DMS79 (cell line): ENCODE results near the gene ITSN1.
"Not testable (repeated sequence)": the region's sequence is repeated elsewhere in the genome, so short reads cannot be mapped to it uniquely, and the experiment has no call there.

ENCODE experiments used
- DNase-seq: peaks from one replicate; lab custom pipeline; 2025; lab: John Stamatoyannopoulos, UW

Gene ITSN1

GRCh38 chr21:33931052-33931798 is 288.9 kb downstream of the ITSN1 start:
- not testable (repeated sequence) for DNase-seq

DNA sequence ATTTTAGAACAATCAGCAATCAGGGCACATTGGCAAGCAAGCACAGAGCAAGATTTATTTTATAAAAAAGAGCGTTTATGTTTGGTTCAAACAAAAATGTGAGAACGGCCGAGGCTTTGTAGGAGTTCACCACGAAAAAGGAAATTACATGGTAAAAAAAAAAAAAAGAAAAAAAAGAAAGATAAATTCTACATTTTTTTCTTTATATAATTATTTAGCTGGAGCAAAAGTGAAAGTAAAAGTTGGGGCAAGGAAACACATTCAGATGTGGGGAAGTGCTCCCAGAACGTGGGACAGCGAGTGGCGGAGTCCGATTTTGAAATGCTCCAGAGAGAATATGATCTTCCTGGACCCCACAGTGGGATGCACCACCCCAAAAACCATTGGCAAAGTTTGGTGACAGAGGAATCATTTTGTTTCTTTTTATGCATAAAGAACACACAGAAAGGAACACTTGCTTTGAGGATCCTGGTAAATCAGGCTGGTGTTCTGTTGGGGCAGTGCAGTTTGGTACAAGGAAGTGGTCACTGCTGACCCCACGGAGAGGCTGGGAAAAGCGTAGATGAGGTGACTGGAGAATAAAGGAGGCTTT is 289.6 kb downstream of the ITSN1 start:
- no peak for DNase-seq

GRCh38 chr21:33932731-33933130 is 290.4 kb downstream of the ITSN1 start:
- DNase-seq = no peak

DNA sequence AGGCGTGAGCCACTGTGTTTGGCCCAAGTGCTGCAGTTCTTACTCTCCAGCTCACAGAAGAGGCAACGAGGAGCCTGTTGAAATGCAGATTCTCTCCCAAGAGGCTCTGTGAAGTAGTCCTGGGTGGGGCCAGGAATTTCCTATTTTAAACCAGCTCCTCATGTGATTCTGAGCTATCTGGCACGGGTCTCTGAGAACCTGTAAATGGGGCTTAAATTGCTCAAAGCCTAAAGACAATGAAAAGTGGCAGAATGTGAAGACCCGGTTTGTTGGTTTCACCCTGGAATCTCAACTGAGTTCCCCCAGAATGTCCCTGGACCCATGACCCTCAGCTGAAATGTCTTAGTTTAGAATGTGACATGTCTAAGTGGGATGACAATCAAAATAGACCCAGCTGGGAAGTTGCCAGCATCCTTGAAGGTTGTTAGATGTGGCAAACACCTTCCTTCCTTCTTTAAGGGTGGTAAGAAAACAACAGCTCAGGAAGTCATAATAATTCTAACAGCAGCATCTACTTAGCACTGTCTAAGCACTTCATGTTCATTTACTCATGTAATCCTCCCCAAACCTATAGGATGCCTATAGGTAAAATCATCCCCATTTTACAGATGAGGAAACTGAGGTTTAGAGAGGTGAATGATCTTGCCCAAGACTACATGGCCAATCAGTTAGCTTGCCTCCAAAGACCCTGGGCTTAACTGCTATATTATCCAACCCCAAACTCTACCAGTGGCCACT is 294.2 kb downstream of the ITSN1 start:
- no peak for DNase-seq

- DNase-seq = no peak
Measured at GRCh38 chr21:33937146-33937545, 294.8 kb downstream of the ITSN1 start.

DNA sequence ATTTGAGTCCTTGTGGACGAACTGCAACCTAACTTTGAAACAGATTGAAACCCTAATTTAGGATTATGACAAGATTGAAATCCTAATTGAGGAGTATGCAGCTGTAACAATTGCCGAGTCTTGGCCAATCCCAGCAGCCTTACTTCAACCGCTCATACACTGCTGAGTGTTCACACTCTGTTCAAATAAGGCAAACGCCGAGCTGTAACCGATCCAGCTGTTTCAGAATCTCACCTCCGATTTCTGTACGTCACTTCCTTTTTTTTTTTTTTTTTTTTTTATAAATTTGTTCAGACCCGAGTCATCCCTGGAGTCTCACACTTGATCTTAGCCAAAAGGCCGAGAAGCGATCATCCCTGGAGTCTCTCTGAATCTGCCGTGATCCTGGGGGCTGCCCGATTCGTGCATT is 295.6 kb downstream of the ITSN1 start:
- DNase-seq = no peak

DNA sequence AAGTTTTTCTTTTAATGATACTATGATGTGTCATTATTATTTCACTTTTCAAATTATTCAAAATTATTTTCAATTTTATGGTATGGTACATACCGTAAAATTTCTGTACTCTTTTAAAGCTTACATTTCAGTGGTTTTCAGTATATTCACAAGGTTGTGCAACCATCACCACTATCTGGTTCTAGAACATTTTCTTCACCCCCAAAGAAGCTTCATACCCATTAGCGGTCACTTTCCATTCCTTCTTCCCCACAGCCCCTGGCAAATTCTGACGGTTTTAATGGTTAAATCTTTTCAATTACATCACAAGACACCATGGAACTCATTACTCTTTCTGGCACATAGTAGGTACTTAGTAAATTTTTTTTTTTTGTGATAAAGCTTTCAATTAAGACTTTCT is 296.1 kb downstream of the ITSN1 start:
- DNase-seq = no peak

DNA sequence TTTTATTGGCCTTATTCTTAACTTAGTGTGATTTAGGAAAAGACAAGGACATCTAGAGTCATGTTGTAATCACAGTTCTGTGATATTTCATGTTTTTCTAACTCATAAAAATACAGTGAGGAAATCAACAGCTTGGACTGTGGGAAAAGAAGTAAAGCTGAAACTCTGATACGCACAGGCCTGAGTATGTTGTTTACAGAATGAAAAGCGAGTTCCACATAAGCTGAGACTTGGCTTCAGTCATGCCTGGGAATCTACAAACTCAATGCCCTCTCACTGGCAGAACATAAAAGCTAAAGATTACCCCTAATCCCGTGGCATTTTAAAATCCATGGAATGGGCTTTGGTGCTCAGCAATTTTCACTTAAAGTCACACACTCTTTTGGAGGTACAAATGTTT is 296.9 kb downstream of the ITSN1 start:
- DNase-seq = no peak

- no peak for DNase-seq
Measured at GRCh38 chr21:33940164-33940880, 298.0 kb downstream of the ITSN1 start.

- DNase-seq = no peak
Measured at GRCh38 chr21:33940881-33941245, 298.6 kb downstream of the ITSN1 start.

GRCh38 chr21:33942426-33942825 is 300.1 kb downstream of the ITSN1 start:
- DNase-seq = no peak

DNA sequence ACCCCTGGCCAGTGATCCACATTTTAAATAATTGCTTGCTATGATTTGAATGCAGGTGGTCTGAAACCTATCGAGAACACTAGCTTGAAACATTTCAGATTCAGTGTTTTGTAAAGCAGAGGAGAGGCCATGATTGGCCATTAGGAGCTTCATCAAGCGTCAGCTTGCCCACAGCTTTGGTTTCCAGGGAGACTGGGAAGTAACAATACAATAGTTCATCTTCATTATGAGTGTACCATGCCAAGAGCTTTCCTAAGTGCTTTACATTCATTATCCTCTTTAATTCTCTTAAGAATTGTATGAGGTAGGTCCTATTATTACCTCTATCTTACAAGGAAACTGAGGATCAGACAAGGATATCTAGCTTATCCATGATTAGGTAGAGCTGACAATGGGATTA is 301.0 kb downstream of the ITSN1 start:
- DNase-seq = peak; percentile 90

DNA sequence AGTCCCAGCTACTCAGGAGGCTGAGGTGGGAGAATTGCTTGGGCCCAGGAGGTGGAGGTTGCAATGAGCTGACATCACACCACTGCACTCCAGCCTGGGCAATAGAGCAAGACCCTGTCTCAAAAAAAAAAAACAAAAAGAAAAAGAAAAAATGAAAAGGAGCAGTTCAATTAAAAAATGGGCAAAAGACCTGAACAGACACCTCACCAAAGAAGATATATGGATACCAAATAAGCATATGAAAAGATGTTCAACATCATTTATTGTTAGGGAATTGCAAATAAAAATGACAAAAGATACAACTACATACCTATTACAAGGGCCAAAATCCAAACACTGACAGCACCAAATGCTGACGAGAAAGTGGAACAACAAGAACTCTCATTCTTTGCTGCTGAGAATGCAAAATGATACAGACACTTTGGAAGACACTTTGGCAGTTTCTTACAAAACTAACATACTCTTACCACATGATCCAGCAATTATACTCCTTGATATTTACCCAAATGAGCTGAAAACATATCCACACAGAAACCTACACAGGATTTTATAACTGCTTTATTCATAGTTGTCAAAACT is 302.0 kb downstream of the ITSN1 start:
- DNase-seq = no peak

- DNase-seq = no peak
Measured at GRCh38 chr21:33945652-33946270, 303.5 kb downstream of the ITSN1 start.

- peak; percentile 85 for DNase-seq
Measured at GRCh38 chr21:33947451-33948095, 305.3 kb downstream of the ITSN1 start.

DNA sequence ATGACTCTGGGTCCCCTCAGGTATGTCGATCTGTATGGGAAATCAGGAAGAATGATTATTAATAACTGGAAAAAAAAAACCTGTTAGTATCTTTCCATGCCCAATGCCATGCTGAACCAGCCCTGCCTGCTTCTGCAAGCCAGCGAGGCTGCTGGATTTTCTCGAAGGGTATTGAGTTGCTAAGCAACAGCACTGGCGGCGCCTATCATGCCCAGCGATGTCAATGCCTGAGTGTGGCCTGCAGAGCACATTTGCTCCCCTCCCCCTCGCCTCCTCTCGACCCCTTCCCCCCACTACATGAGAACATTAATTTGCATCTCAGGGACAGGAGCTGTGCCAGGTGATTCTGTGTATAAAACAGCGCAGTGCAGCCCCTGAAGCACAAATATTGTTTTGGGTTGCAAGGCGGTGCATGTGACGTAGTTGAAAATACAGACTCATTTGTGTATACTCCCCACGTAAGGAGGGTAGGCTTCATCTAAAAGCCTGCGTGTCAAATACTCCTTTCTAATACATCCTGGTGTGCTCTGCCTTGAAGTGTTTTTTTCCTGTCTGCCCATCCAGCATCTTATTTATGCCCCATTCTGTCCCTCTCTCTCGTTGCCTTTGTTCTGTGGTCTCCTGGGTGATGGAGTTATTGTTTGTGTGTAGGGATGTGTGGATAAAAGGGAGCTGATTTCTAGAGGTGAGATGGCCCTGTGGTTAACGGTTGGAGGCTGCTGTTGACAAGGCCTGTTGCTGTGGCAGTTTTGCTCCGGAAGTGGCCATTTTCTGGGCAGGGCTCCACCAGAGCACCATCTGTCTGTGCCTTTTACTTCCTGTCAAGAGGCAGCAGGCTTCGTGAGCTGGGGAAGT is 306.0 kb downstream of the ITSN1 start:
- peak; percentile 68 for DNase-seq

GRCh38 chr21:33948951-33949444 is 306.7 kb downstream of the ITSN1 start:
- DNase-seq = no peak
